IMR-90 (cell line): ENCODE data around the gene ABCD1. TPM values are rescaled to one million over a fixed set of nuclear protein-coding genes. Genes with fewer than 3 reads are reported as not detected.

Experiments
- ATAC-seq: fragments of 200-7000 bp; cut with Tn5 transposase; 2 replicates; pipeline ENCODE4 v1.9.1; 2020; ENCODE audit warnings: low read depth, mild to moderate bottlenecking, moderate library complexity
- BruUV-seq: library from RNA; stranded (reverse); fragments of 400-500 nt; replicated peaks from 2 replicates; lab custom pipeline; 2021; lab: Mats Ljungman, UMichigan
- CTCF ChIA-PET: fragments of 300-600 bp; formaldehyde crosslinking; extraction: SDS; loops from one replicate; lab custom pipeline; 2021; ENCODE audit warnings: antibody characterized with exemption; lab: Yijun Ruan, JAX
- POLR2A ChIA-PET: fragments of 300-600 bp; sonication (Branson Sonifier 250); formaldehyde crosslinking; loops from one replicate; lab custom pipeline; 2022; ENCODE audit warnings: antibody characterized with exemption; ENCODE audit not compliant: unreplicated experiment; lab: Charles Lee
- DNase-seq: peaks from one replicate; pipeline ENCODE4 v3.0.0; 2013
- H2AFZ ChIP-seq: replicated peaks from 2 replicates; pipeline ENCODE3; 2013; ENCODE audit warnings: low read length, mild to moderate bottlenecking; ENCODE audit not compliant: poor library complexity
- H2AK5ac ChIP-seq: 2 replicates; pipeline ENCODE4 v1.6.1; 2013; ENCODE audit warnings: low read depth, low read length, inconsistent platforms
- H2AK9ac ChIP-seq: replicated peaks from 2 replicates; pipeline ENCODE3; 2013; ENCODE audit warnings: mild to moderate bottlenecking, low read depth, low read length, moderate library complexity; ENCODE audit not compliant: poor library complexity
- H2BK120ac ChIP-seq: 2 replicates; pipeline ENCODE4 v1.6.1; 2013; ENCODE audit warnings: low read depth, low read length, inconsistent platforms
- H2BK15ac ChIP-seq: 3 replicates; pipeline ENCODE4 v1.6.1; 2013; ENCODE audit warnings: low read depth, low read length, inconsistent platforms
- H2BK20ac ChIP-seq: 2 replicates; pipeline ENCODE4 v1.6.1; 2013; ENCODE audit warnings: low read depth, mild to moderate bottlenecking, inconsistent platforms, low read length, moderate library complexity
- H2BK5ac ChIP-seq: 2 replicates; pipeline ENCODE4 v1.6.1; 2013; ENCODE audit warnings: mild to moderate bottlenecking, low read depth, low read length, inconsistent platforms; ENCODE audit not compliant: poor library complexity, severe bottlenecking
- H3K14ac ChIP-seq: replicated peaks from 2 replicates; pipeline ENCODE4 v1.6.1; 2013; ENCODE audit warnings: low read depth, low read length, inconsistent platforms
- H3K18ac ChIP-seq: 2 replicates; pipeline ENCODE4 v1.6.1; 2013; ENCODE audit warnings: low read depth, low read length, control low read depth
- H3K23ac ChIP-seq: 2 replicates; pipeline ENCODE4 v1.6.1; 2013; ENCODE audit warnings: low read depth, low read length, inconsistent platforms
- H3K27ac ChIP-seq: 2 replicates; pipeline ENCODE4 v1.5.1; 2013; ENCODE audit warnings: mild to moderate bottlenecking, control low read depth, low read length; ENCODE audit not compliant: insufficient read depth
- H3K27me3 ChIP-seq: 2 replicates; pipeline ENCODE4 v1.6.1; 2013; ENCODE audit warnings: low read length; ENCODE audit not compliant: control insufficient read depth, insufficient read depth
- H3K36me3 ChIP-seq: 2 replicates; pipeline ENCODE4 v1.6.1; 2013; ENCODE audit warnings: low read length, mixed read lengths; ENCODE audit not compliant: control insufficient read depth, insufficient read depth
- H3K4ac ChIP-seq: 2 replicates; pipeline ENCODE4 v1.6.1; 2013; ENCODE audit warnings: low read depth, low read length, inconsistent platforms
- H3K4me1 ChIP-seq: 2 replicates; pipeline ENCODE4 v1.6.1; 2013; ENCODE audit warnings: low read length, mixed read lengths; ENCODE audit not compliant: control insufficient read depth, insufficient read depth
- H3K4me2 ChIP-seq: 2 replicates; pipeline ENCODE4 v1.6.1; 2013; ENCODE audit warnings: low read depth, mild to moderate bottlenecking, control low read depth, low read length, moderate library complexity
- H3K4me3 ChIP-seq: 2 replicates; pipeline ENCODE4 v1.5.1; 2013; ENCODE audit warnings: low read depth, mild to moderate bottlenecking, control low read depth, low read length, moderate library complexity; ENCODE audit not compliant: insufficient read depth
- H3K56ac ChIP-seq: 2 replicates; pipeline ENCODE4 v1.6.1; 2013; ENCODE audit warnings: low read length, inconsistent platforms; ENCODE audit not compliant: insufficient read depth; ENCODE audit errors: extremely low read depth
- H3K79me1 ChIP-seq, 2 experiments: 2 replicates each; pipeline ENCODE4 v1.6.1; 2013; ENCODE audit warnings: low read length in 2 of 2, inconsistent platforms in 1 of 2, low read depth in 1 of 2
- H3K9ac ChIP-seq: 2 replicates; pipeline ENCODE4 v1.6.1; 2013; ENCODE audit warnings: low read depth, low read length, control low read depth
- H3K9me1 ChIP-seq: 2 replicates; pipeline ENCODE4 v1.6.1; 2013; ENCODE audit warnings: low read length, inconsistent platforms; ENCODE audit not compliant: insufficient read depth
- H3K9me3 ChIP-seq: 2 replicates; pipeline ENCODE4 v1.6.1; 2013; ENCODE audit warnings: low read length; ENCODE audit not compliant: control insufficient read depth, insufficient read depth
- H4K20me1 ChIP-seq: 2 replicates; pipeline ENCODE4 v1.6.1; 2013; ENCODE audit warnings: low read length, inconsistent platforms; ENCODE audit not compliant: insufficient read depth
- H4K5ac ChIP-seq: 2 replicates; pipeline ENCODE4 v1.6.1; 2013; ENCODE audit warnings: mild to moderate bottlenecking, low read depth, low read length, control low read depth
- H4K8ac ChIP-seq, 2 experiments: 2 replicates each; pipeline ENCODE4 v1.6.1; 2013; ENCODE audit warnings: low read depth in 2 of 2, low read length in 2 of 2, control low read depth in 1 of 2, inconsistent platforms in 1 of 2
- H4K91ac ChIP-seq: 2 replicates; pipeline ENCODE4 v1.6.1; 2013; ENCODE audit warnings: low read depth, low read length, inconsistent platforms; ENCODE audit not compliant: insufficient read depth
- BHLHE40 ChIP-seq: fragments of 150-350 bp; IDR thresholded peaks from 2 replicates; pipeline ENCODE4 v1.6.1; 2016; ENCODE audit warnings: mild to moderate bottlenecking, low read depth, low read length
- MAZ ChIP-seq: IDR thresholded peaks from 2 replicates; pipeline ENCODE4 v1.6.1; 2012; ENCODE audit warnings: low read depth, mild to moderate bottlenecking, low read length, improper control_type of control experiment, moderate library complexity, borderline replicate concordance
- WGBS, 2 experiments: methylation state at CpG; one replicate each; pipeline versions ENCODE4 v1.1.5 to v1.1.7; 2013; ENCODE audit warnings: missing lambda C conversion rate in 2 of 2; ENCODE audit not compliant: insufficient read length in 1 of 2; ENCODE audit errors: extremely low coverage in 2 of 2; 5-methylcytosine and 5-hydroxymethylcytosine counted together
- dilution Hi-C: fragments of 300-500 bp; cut with HindIII; formaldehyde crosslinking; loops from one replicate; pipeline ENCODE4 v1.14.3; 2018; ENCODE audit warnings: low sequenced_read_pairs; ENCODE audit not compliant: unreplicated experiment
- in situ Hi-C: fragments of 300-500 bp; cut with MboI; formaldehyde crosslinking; loops from 3 replicates; pipeline ENCODE4 v1.14.3; 2019; ENCODE audit warnings: low sequenced_read_pairs, inconsistent platforms, mixed read lengths
- intact Hi-C: fragments of 100-400 bp; cut with micrococcal nuclease; formaldehyde crosslinking; loops from 2 replicates; pipeline ENCODE4 v1.10.0; 2022
- polyA plus RNA-seq, 3 experiments: library from polyadenylated mRNA; depleted of rRNA; stranded (reverse); fragments of >200 nt; gene quantifications; 2 replicates each; pipeline ENCODE4 v1.2.3, GENCODE V29; 2012; ENCODE audit warnings: low replicate concordance in 1 of 3
- total RNA-seq: library from RNA; depleted of rRNA; stranded (reverse); fragments of >200 nt; gene quantifications from 2 replicates; pipeline ENCODE4 v1.2.3, GENCODE V29; 2012

ABCD1 gene
- total and polyA plus RNA-seq, 2 of the 4 experiments (the other 2 are of a cell fraction), result 4.3 to 7.0 TPM

DNA sequence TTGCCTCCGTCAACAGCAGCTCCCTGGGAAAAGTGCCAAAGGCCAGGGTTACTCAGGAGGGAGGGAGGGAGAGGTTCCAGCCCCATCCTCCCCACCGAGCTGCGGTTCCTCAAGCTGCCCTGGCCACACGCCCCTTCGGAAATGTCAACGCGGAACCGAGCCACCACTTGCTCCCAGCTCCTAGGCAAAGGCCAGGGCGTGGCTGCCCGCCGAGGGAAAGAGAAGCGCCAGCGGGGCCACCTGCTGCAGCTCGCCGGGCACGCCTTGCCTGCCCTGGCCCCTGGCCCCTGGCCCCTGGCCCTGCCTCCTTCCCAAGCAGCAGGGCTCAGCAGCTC lies 21.7 kb upstream of the ABCD1 start:
- Histone ChIP-seq H3K9me3 (no peaks in the 10 kb centered on the region), H2BK20ac (no peak overlapping the region), H2BK5ac (no peak overlapping the region), H2BK120ac (no peak overlapping the region), H3K23ac (no peak overlapping the region), H2BK15ac (no peak overlapping the region), H2AK9ac (no peak overlapping the region), H4K5ac (no peak overlapping the region), H3K4me1 (peaks cover 2% of the 10 kb centered on the region; the same call in 1 of the 2 replicates), H3K4me2 (no peak overlapping the region), H3K36me3 (peaks cover 17% of the 10 kb centered on the region), H3K27me3 (no peaks in the 10 kb centered on the region), H3K56ac (no peak overlapping the region), H3K79me1 (peaks cover 0 to 5% of the 10 kb centered on the region in 2 experiments; a peak in 1 of 4 replicates), H3K9me1 (no peaks in the 10 kb centered on the region), H3K27ac (no peak overlapping the region), H4K8ac (no peak overlapping the region), H2AFZ (no peak overlapping the region), H3K9ac (no peak overlapping the region), H2AK5ac (no peak overlapping the region), H3K18ac (no peak overlapping the region), H4K91ac (no peak overlapping the region), H3K4me3 (no peak overlapping the region), H3K4ac (no peak overlapping the region), H4K20me1 (0 out of 2 replicates have a peak, but pooled peaks cover 4% of the 10 kb centered on the region), H3K14ac (no peak overlapping the region)
- ChIA-PET POLR2A (interaction anchor here (0.5 kb wide), 1 partner anchor 12 kb away, joined by 3 read pairs; no protein-coding TSS in a partner anchor), CTCF (no interaction called here)
- peak; percentile 28; the same call in 1 of the 2 replicates for ATAC-seq
- DNase-seq, result peak; percentile 75
- in situ Hi-C loops (no loop called here), intact Hi-C loops (no loop called here), dilution Hi-C loops (no loop called here)
- BruUV-seq, result no TSS peak
- WGBS, 2 experiments, result 85% methylated on average over 5 of the region's 16 CpGs; no CpG with 5 or more reads in 1 of the 2 experiments
- TF ChIP-seq BHLHE40 (no peak), MAZ (peak; percentile 39; the same call in 1 of the 2 replicates)
